Measurements from ENCODE around the gene MECP2.

DNA sequence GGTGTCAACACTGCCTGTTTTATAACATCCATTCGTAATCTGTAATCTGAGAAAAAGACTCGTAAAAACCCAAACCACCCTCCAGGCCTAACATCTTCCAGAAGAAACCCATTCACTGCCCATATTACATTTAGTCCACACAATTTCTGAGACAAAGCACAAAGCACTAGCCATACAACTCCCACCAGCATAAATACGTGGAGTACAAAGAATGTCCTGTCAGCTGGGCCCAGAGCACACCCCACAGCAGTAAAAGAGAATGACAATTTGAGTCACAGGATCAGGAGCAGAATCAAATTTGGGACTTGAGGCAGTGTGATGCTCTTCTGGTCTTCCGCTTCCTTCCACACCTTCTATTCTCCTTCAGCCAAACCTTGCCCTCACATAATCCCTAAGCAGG, 6.8 kb downstream of the MECP2 start:
- TF ChIP-seq, protein P1, sequence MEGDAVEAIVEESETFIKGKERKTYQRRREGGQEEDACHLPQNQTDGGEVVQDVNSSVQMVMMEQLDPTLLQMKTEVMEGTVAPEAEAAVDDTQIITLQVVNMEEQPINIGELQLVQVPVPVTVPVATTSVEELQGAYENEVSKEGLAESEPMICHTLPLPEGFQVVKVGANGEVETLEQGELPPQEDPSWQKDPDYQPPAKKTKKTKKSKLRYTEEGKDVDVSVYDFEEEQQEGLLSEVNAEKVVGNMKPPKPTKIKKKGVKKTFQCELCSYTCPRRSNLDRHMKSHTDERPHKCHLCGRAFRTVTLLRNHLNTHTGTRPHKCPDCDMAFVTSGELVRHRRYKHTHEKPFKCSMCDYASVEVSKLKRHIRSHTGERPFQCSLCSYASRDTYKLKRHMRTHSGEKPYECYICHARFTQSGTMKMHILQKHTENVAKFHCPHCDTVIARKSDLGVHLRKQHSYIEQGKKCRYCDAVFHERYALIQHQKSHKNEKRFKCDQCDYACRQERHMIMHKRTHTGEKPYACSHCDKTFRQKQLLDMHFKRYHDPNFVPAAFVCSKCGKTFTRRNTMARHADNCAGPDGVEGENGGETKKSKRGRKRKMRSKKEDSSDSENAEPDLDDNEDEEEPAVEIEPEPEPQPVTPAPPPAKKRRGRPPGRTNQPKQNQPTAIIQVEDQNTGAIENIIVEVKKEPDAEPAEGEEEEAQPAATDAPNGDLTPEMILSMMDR (IDR thresholded peaks at IDR 0.05): no peak
- TF ChIP-seq EZH2 (IDR thresholded peaks at IDR 0.05; ENCODE audit: borderline replicate concordance, insufficient read depth, low read depth, low read length, poor library complexity, severe bottlenecking): no peak

All from B cell (primary cell).